Liver (tissue), 9 donors: Measurements from ENCODE around the gene SLC9A3. TPM values are rescaled to one million over a fixed set of nuclear protein-coding genes. Genes with fewer than 3 reads are reported as not detected.

ENCODE experiments used
- DNase-seq: peaks from one replicate; pipeline ENCODE4 v3.0.0-alpha.2; 2017; ENCODE audit warnings: low spot score
- H3K27ac ChIP-seq, 2 donors: one replicate each; pipeline ENCODE4 v1.7.0; 2013; ENCODE audit warnings: inconsistent platforms in 2 of 2, low read length in 2 of 2, control low read depth in 1 of 2, low read depth in 1 of 2, mild to moderate bottlenecking in 1 of 2
- H3K27me3 ChIP-seq, 4 donors: one replicate each; pipeline versions ENCODE4 v1.6.1 to v1.7.0; 2013; ENCODE audit warnings: low read length in 3 of 4, inconsistent platforms in 1 of 4, mild to moderate bottlenecking in 1 of 4, moderate library complexity in 1 of 4; ENCODE audit not compliant: control insufficient read depth in 4 of 4, insufficient read depth in 4 of 4
- H3K36me3 ChIP-seq, 4 donors: one replicate each; pipeline versions ENCODE4 v1.6.1 to v1.7.0; 2013; ENCODE audit warnings: low read length in 3 of 4, mild to moderate bottlenecking in 3 of 4, low read depth in 1 of 4, moderate library complexity in 1 of 4; ENCODE audit not compliant: control insufficient read depth in 4 of 4, insufficient read depth in 3 of 4
- H3K4me1 ChIP-seq, 4 donors: one replicate each; pipeline versions ENCODE4 v1.6.1 to v1.7.0; 2013; ENCODE audit warnings: low read length in 3 of 4, mild to moderate bottlenecking in 3 of 4, moderate library complexity in 1 of 4; ENCODE audit not compliant: control insufficient read depth in 4 of 4, insufficient read depth in 4 of 4
- H3K4me3 ChIP-seq, 3 donors: one replicate each; pipeline versions ENCODE4 v1.6.1 to v1.7.0; 2013; ENCODE audit warnings: low read length in 3 of 3, control low read depth in 1 of 3, low read depth in 1 of 3, mild to moderate bottlenecking in 1 of 3
- H3K9ac ChIP-seq, 2 donors: one replicate each; pipeline ENCODE4 v1.7.0; 2013; ENCODE audit warnings: low read length in 2 of 2, mild to moderate bottlenecking in 2 of 2, moderate library complexity in 2 of 2, control low read depth in 1 of 2, low read depth in 1 of 2
- H3K9me3 ChIP-seq, 4 donors: one replicate each; pipeline versions ENCODE4 v1.6.1 to v1.7.0; 2013; ENCODE audit warnings: low read length in 3 of 4; ENCODE audit not compliant: control insufficient read depth in 4 of 4
- ATF3 ChIP-seq: IDR thresholded peaks from 2 replicates; pipeline ENCODE4 v1.6.1; 2016; ENCODE audit warnings: antibody characterized with exemption
- CTCF ChIP-seq: fragments of 150-350 bp; IDR thresholded peaks from 2 replicates; pipeline ENCODE4 v1.5.1; 2017; ENCODE audit warnings: improper control_type of control experiment, low read depth, low read length; ENCODE audit not compliant: missing input control
- EGR1 ChIP-seq, 2 donors: IDR thresholded peaks; 2 replicates each; pipeline ENCODE4 v1.6.1; 2016 to 2018; ENCODE audit warnings: antibody characterized with exemption in 2 of 2, low read depth in 2 of 2
- FOXA1 ChIP-seq: IDR thresholded peaks from 2 replicates; pipeline ENCODE4 v1.6.1; 2016; ENCODE audit warnings: antibody characterized with exemption
- FOXA2 ChIP-seq: IDR thresholded peaks from 2 replicates; pipeline ENCODE4 v1.6.1; 2016; ENCODE audit warnings: antibody characterized with exemption
- GABPA ChIP-seq, 2 donors: IDR thresholded peaks in 1 of 2; conservative IDR thresholded peaks in 1 of 2; 2 replicates each; pipeline ENCODE4 v1.6.1; 2016; ENCODE audit warnings: antibody characterized with exemption in 2 of 2, mild to moderate bottlenecking in 1 of 2, moderate library complexity in 1 of 2
- HNF4A ChIP-seq, 2 donors: conservative IDR thresholded peaks; 2 replicates each; pipeline ENCODE4 v1.6.1; 2016; ENCODE audit warnings: antibody characterized with exemption in 2 of 2, mild to moderate bottlenecking in 2 of 2
- HNF4G ChIP-seq: IDR thresholded peaks from 2 replicates; pipeline ENCODE4 v1.6.1; 2016; ENCODE audit warnings: antibody characterized with exemption
- JUND ChIP-seq, 2 donors: IDR thresholded peaks; 2 replicates each; pipeline ENCODE4 v1.6.1; 2016; ENCODE audit warnings: antibody characterized with exemption in 2 of 2
- MAX ChIP-seq: IDR thresholded peaks from 2 replicates; pipeline ENCODE4 v1.6.1; 2016; ENCODE audit warnings: antibody characterized with exemption
- NR2F2 ChIP-seq: IDR thresholded peaks from 2 replicates; pipeline ENCODE4 v1.6.1; 2016; ENCODE audit warnings: antibody characterized with exemption
- REST ChIP-seq: IDR thresholded peaks from 2 replicates; pipeline ENCODE4 v1.6.1; 2016; ENCODE audit warnings: antibody characterized with exemption, mild to moderate bottlenecking
- RXRA ChIP-seq, 2 donors: IDR thresholded peaks; 2 replicates each; pipeline ENCODE4 v1.6.1; 2017 to 2018; ENCODE audit warnings: antibody characterized with exemption in 2 of 2, mild to moderate bottlenecking in 1 of 2
- SP1 ChIP-seq: IDR thresholded peaks from 2 replicates; pipeline ENCODE4 v1.6.1; 2018; ENCODE audit warnings: antibody characterized with exemption, mild to moderate bottlenecking
- TAF1 ChIP-seq: conservative IDR thresholded peaks from 2 replicates; pipeline ENCODE4 v1.6.1; 2016; ENCODE audit warnings: antibody characterized with exemption, mild to moderate bottlenecking
- YY1 ChIP-seq: IDR thresholded peaks from 2 replicates; pipeline ENCODE4 v1.6.1; 2016; ENCODE audit warnings: antibody characterized with exemption, mild to moderate bottlenecking
- ZBTB33 ChIP-seq: IDR thresholded peaks from 2 replicates; pipeline ENCODE4 v1.6.1; 2016; ENCODE audit warnings: antibody characterized with exemption
- WGBS: extraction: QIAGEN DNeasy Blood & Tissue Kit; methylation state at CpG from one replicate; pipeline ENCODE4 v1.1.7; 2013; 5-methylcytosine and 5-hydroxymethylcytosine counted together
- polyA plus RNA-seq, 2 donors: library from polyadenylated mRNA; stranded (reverse) in 1 of 2; unstranded in 1 of 2; fragments of 200-250 nt in 1 of 2; fragments of >200 nt in 1 of 2; fragmentation: Nextera tagmentation in 1 of 2; extraction: Ambion mirVana in 1 of 2; gene quantifications; one replicate each; pipeline versions ENCODE4 v1.2.1 to v1.2.3, GENCODE V29; 2013 to 2015
- total RNA-seq, 2 donors: library from RNA; depleted of rRNA; stranded (reverse); fragments of >200 nt; gene quantifications; one replicate each; pipeline ENCODE4 v1.2.3, GENCODE V29; 2014
- donor health status: healthy.
- donor health status: healthy.
- donor health status: healthy.
- donor health status: healthy.
- donor health status: healthy.

The SLC9A3 gene
- total and polyA plus RNA-seq, 4 donors, result 0.31 to 1.0 (median 0.67) TPM

- no peak for TF ChIP-seq REST
- TF ChIP-seq RXRA (IDR thresholded peaks at IDR 0.05), result no peak
- TF ChIP-seq EGR1 (IDR thresholded peaks at IDR 0.05; ENCODE audit: low read depth in 2 of 2), result no peak
- TF ChIP-seq FOXA1, result no peak
- no peak for TF ChIP-seq HNF4A (conservative IDR thresholded peaks at IDR 0.05)
- TF ChIP-seq HNF4G, result no peak
- TF ChIP-seq MAX, result no peak
- TF ChIP-seq CTCF, result no peak
- TF ChIP-seq ZBTB33, result no peak
- no peak for TF ChIP-seq YY1
Measured at GRCh38 chr5:425714-426113, 98.5 kb downstream of the SLC9A3 start.

GRCh38 chr5:424301-425110 lies 99.7 kb downstream of the SLC9A3 start:
- Histone ChIP-seq H3K9me3 (no peaks in the 10 kb centered on the region), H3K36me3 (peaks cover 0 to 1% (median 0%) of the 10 kb centered on the region in 4 donors), H3K4me1 (no peaks in the 10 kb centered on the region), H3K4me3 (no peak overlapping the region), H3K27me3 (no peaks in the 10 kb centered on the region), H3K27ac (no peak overlapping the region), H3K9ac (no peak overlapping the region)
- no peak for DNase-seq
- TF ChIP-seq HNF4G, result no peak
- no peak for TF ChIP-seq EGR1 (IDR thresholded peaks at IDR 0.05; ENCODE audit: low read depth in 2 of 2)
- no peak for TF ChIP-seq TAF1
- TF ChIP-seq RXRA (IDR thresholded peaks at IDR 0.05), result no peak
- no peak for TF ChIP-seq MAX
- TF ChIP-seq FOXA2, result no peak
- TF ChIP-seq ATF3, result no peak
- no peak for TF ChIP-seq ZBTB33
- TF ChIP-seq NR2F2, result no peak
- no peak for TF ChIP-seq HNF4A (conservative IDR thresholded peaks at IDR 0.05)
- TF ChIP-seq YY1, result no peak
- no peak for TF ChIP-seq GABPA (IDR thresholded peaks at IDR 0.05 in 1 of 2, conservative IDR thresholded peaks at IDR 0.05 in 1 of 2)
- no peak for TF ChIP-seq FOXA1
- TF ChIP-seq JUND (IDR thresholded peaks at IDR 0.05), result no peak
- no peak for TF ChIP-seq SP1
- 81% methylated on average over 11 of the region's 11 CpGs for WGBS

More at GRCh38 chr5:425714-426113, 98.5 kb downstream of the SLC9A3 start:
- Histone ChIP-seq H3K27me3 (no peaks in the 10 kb centered on the region), H3K27ac (no peak overlapping the region), H3K4me3 (no peak overlapping the region), H3K9me3 (no peaks in the 10 kb centered on the region), H3K9ac (no peak overlapping the region), H3K36me3 (peaks cover 0 to 1% (median 0%) of the 10 kb centered on the region in 4 donors), H3K4me1 (no peaks in the 10 kb centered on the region)
- 57% methylated on average over 5 of the region's 5 CpGs for WGBS
- no peak for DNase-seq
